K562 (cell line): ENCODE results near the gene AUNIP. TPM values are rescaled to one million over a fixed set of nuclear protein-coding genes. Genes with fewer than 3 reads are reported as not detected.

Source experiments
- ARID3B ChIP-seq: fragments of 250-450 bp; sonication (Bioruptor Pico); IDR thresholded peaks from 2 replicates; pipeline ENCODE4 v1.4.0; 2020; ENCODE audit warnings: borderline replicate concordance
- CHD1 ChIP-seq: fragments of 200-600 bp; sonication (generic); IDR thresholded peaks from one replicate; pipeline ENCODE4 v1.6.1; 2012; ENCODE audit warnings: mild to moderate bottlenecking, moderate library complexity, low read length, inconsistent platforms
- KDM5B ChIP-seq: fragments of 200-600 bp; sonication (generic); IDR thresholded peaks from 2 replicates; pipeline ENCODE4 v1.6.1; 2012; ENCODE audit warnings: low read depth, mild to moderate bottlenecking, moderate library complexity, low read length, control low read depth, inconsistent platforms; ENCODE audit not compliant: insufficient replicate concordance
- PATZ1 ChIP-seq: fragments of 250-450 bp; sonication (Bioruptor Pico); IDR thresholded peaks from 2 replicates; pipeline ENCODE4 v1.5.0; 2020; ENCODE audit warnings: mild to moderate bottlenecking, borderline replicate concordance
- RFX1 ChIP-seq: fragments of 450-650 bp; IDR thresholded peaks from 2 replicates; pipeline ENCODE4 v1.6.1; 2016; ENCODE audit warnings: mild to moderate bottlenecking, moderate library complexity
- SMAD3 ChIP-seq: fragments of 450-650 bp; formaldehyde crosslinking; conservative IDR thresholded peaks from 2 replicates; pipeline ENCODE4 v1.4.0; 2020; ENCODE audit warnings: mild to moderate bottlenecking
- STAT5A ChIP-seq: IDR thresholded peaks from 2 replicates; pipeline ENCODE4 v1.6.1; 2012; ENCODE audit warnings: low read length, inconsistent platforms, borderline replicate concordance
- TAF1 ChIP-seq: IDR thresholded peaks from 2 replicates; pipeline ENCODE4 v1.6.1; 2011; ENCODE audit warnings: mild to moderate bottlenecking, low read length, moderate library complexity; ENCODE audit not compliant: insufficient read depth, control insufficient read depth, severe bottlenecking; ENCODE audit errors: extremely low read depth
- ZBED1 ChIP-seq: IDR thresholded peaks from 2 replicates; pipeline ENCODE4 v1.6.1; 2014
- ZBTB40 ChIP-seq, 2 experiments: fragments of 450-650 bp in 1 of 2; sonication (generic) in 1 of 2; formaldehyde crosslinking in 1 of 2; IDR thresholded peaks; 2 replicates each; pipeline versions ENCODE4 v1.7.1 to v1.9.0; 2016 to 2022; ENCODE audit warnings: inconsistent platforms in 1 of 2, mild to moderate bottlenecking in 1 of 2, missing genetic modification reagents in 1 of 2
- ZEB2 ChIP-seq: fragments of 450-650 bp; IDR thresholded peaks from 2 replicates; pipeline ENCODE4 v1.6.1; 2016
- ZFP1 ChIP-seq: fragments of 450-650 bp; formaldehyde crosslinking; IDR thresholded peaks from 2 replicates; pipeline ENCODE4 v1.4.0; 2020; ENCODE audit warnings: mild to moderate bottlenecking, mixed read lengths
- ZNF347 ChIP-seq: fragments of 450-650 bp; formaldehyde crosslinking; IDR thresholded peaks from 2 replicates; pipeline ENCODE4 v1.4.0; 2020; ENCODE audit warnings: low read depth, mild to moderate bottlenecking, moderate library complexity
- ZNF75A ChIP-seq: fragments of 450-650 bp; formaldehyde crosslinking; IDR thresholded peaks from 2 replicates; pipeline ENCODE4 v1.4.0; 2020; ENCODE audit warnings: mild to moderate bottlenecking
- polyA plus RNA-seq, 8 experiments: library from polyadenylated mRNA; depleted of rRNA in 4 of 8; stranded (reverse) in 5 of 8; unstranded in 3 of 8; fragments of >200 nt; fragmentation: Nextera tagmentation in 2 of 8; fragmentation: Illumina TruSeq in 1 of 8; extraction: Ambion mirVana in 2 of 8; extraction: Trizol in 1 of 8; gene quantifications; 2 replicates each; pipeline versions ENCODE4 v1.2.1 to v1.2.3, GENCODE V29; 2011 to 2014; ENCODE audit warnings: inconsistent platforms in 1 of 8, missing spikeins in 1 of 8
- total RNA-seq, 7 experiments: library from RNA; depleted of rRNA in 6 of 7; stranded (reverse); fragments of >200 nt in 6 of 7; fragmentation: Illumina TruSeq in 2 of 7; extraction: Trizol in 2 of 7; gene quantifications; 2 replicates each; pipeline versions ENCODE4 v1.2.1 to v1.2.3, GENCODE V29; 2011 to 2021; ENCODE audit warnings: low replicate concordance in 1 of 7

AUNIP gene
- total and polyA plus RNA-seq, 9 of the 15 experiments (the other 6 are each of a cell fraction or from before 2014, with no cell fraction given) = 12.1 to 53.8 (median 47.1) TPM

- TF ChIP-seq ARID3B (0 out of 2 replicates have a peak, but pooled peaks have one; percentile 9), ZNF75A (CRISPR knock-in tag) (no peak), KDM5B (peak; percentile 40), ZNF347 (CRISPR knock-in tag) (no peak), ZFP1 (CRISPR knock-in tag) (no peak), ZBED1 (no peak), TAF1 (no peak), CHD1 (no peak), RFX1 (no peak), STAT5A (no peak), PATZ1 (CRISPR knock-in tag) (no peak), SMAD3 (CRISPR knock-in tag) (no peak), ZEB2 (no peak), ZBTB40 (IDR thresholded peaks at IDR 0.05) (0 out of 2 replicates have a peak, but pooled peaks have one; percentile 39), ZBTB40 (CRISPR knock-in tag; IDR thresholded peaks at IDR 0.05) (no peak)
Measured at GRCh38 chr1:25800703-25801377, 58.4 kb downstream of the AUNIP start (continued).
